ENCODE data around the gene SLC44A3. TPM values are rescaled to one million over a fixed set of nuclear protein-coding genes. Genes with fewer than 3 reads are reported as not detected.

The SLC44A3 gene
- total RNA-seq, 1 donor from 2014 or later: 19.5 TPM

DNA sequence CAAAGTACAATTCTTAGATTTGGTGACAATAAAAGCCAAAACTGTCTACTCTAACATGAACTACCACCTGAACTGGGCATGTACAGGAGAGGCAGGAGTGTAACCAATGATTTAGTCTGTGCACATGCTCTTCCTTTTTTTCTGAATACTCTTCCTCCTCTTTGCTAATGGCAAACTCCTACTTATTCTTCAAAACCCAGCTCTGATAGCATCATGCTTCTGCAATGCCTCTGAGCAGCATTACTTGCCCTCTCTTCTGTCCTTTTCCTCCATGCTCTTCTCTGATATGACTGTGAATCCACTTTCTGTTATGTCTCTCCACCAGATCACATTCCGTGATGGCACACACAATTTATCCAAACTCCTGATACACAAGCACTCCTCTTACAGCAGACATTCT, 75.4 kb downstream of the SLC44A3 start:
- Mint-ChIP-seq H3K4me1 (ENCODE audit: unreplicated experiment) (no peaks in the 10 kb centered on the region), H3K27me3 (no peaks in the 10 kb centered on the region), H3K4me3 (no peak overlapping the region), H3K27ac (peak overlapping the region; percentile 14), H3K36me3 (peaks cover 49% of the 10 kb centered on the region), H3K9me3 (no peaks in the 10 kb centered on the region)
- TF ChIP-seq, protein P1, sequence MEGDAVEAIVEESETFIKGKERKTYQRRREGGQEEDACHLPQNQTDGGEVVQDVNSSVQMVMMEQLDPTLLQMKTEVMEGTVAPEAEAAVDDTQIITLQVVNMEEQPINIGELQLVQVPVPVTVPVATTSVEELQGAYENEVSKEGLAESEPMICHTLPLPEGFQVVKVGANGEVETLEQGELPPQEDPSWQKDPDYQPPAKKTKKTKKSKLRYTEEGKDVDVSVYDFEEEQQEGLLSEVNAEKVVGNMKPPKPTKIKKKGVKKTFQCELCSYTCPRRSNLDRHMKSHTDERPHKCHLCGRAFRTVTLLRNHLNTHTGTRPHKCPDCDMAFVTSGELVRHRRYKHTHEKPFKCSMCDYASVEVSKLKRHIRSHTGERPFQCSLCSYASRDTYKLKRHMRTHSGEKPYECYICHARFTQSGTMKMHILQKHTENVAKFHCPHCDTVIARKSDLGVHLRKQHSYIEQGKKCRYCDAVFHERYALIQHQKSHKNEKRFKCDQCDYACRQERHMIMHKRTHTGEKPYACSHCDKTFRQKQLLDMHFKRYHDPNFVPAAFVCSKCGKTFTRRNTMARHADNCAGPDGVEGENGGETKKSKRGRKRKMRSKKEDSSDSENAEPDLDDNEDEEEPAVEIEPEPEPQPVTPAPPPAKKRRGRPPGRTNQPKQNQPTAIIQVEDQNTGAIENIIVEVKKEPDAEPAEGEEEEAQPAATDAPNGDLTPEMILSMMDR (conservative IDR thresholded peaks at IDR 0.05): no peak
- DNase-seq (ENCODE audit: extremely low spot score, unreplicated experiment): no peak

GRCh38 chr1:94898491-94899385, 78.6 kb downstream of the SLC44A3 start:
- H3K27me3 Mint-ChIP-seq: no peaks in the 10 kb centered on the region
- H3K9me3 Mint-ChIP-seq: no peaks in the 10 kb centered on the region
- no peak overlapping the region for H3K4me3 Mint-ChIP-seq
- peaks cover 52% of the 10 kb centered on the region for H3K36me3 Mint-ChIP-seq
- H3K27ac Mint-ChIP-seq: no peak overlapping the region
- no peak for DNase-seq (ENCODE audit: extremely low spot score, unreplicated experiment)
- H3K4me1 Mint-ChIP-seq (ENCODE audit: unreplicated experiment): peaks cover 8% of the 10 kb centered on the region
- TF ChIP-seq, protein P1 (conservative IDR thresholded peaks at IDR 0.05): no peak

GRCh38 chr1:94899756-94900155, 79.6 kb downstream of the SLC44A3 start:
- H3K27ac Mint-ChIP-seq: no peak overlapping the region
- peaks cover 44% of the 10 kb centered on the region for H3K36me3 Mint-ChIP-seq

GRCh38 chr1:94901841-94902240, 81.7 kb downstream of the SLC44A3 start:
- H3K4me1 Mint-ChIP-seq (ENCODE audit: unreplicated experiment): peaks cover 17% of the 10 kb centered on the region
- H3K27ac Mint-ChIP-seq: no peak overlapping the region
- TF ChIP-seq, protein P1 (conservative IDR thresholded peaks at IDR 0.05): no peak
- no peaks in the 10 kb centered on the region for H3K27me3 Mint-ChIP-seq
- no peak for DNase-seq (ENCODE audit: extremely low spot score, unreplicated experiment)
- no peaks in the 10 kb centered on the region for H3K9me3 Mint-ChIP-seq
- no peak overlapping the region for H3K4me3 Mint-ChIP-seq
- peaks cover 37% of the 10 kb centered on the region for H3K36me3 Mint-ChIP-seq

More at GRCh38 chr1:94899756-94900155, 79.6 kb downstream of the SLC44A3 start:
- Mint-ChIP-seq H3K4me3 (no peak overlapping the region), H3K9me3 (no peaks in the 10 kb centered on the region), H3K27me3 (no peaks in the 10 kb centered on the region), H3K4me1 (ENCODE audit: unreplicated experiment) (peaks cover 15% of the 10 kb centered on the region)
- TF ChIP-seq, protein P1 (conservative IDR thresholded peaks at IDR 0.05): no peak
- DNase-seq (ENCODE audit: extremely low spot score, unreplicated experiment): no peak

- H3K4me3 Mint-ChIP-seq: no peak overlapping the region
- TF ChIP-seq, protein P1 (conservative IDR thresholded peaks at IDR 0.05): no peak
- peak overlapping the region; percentile 42 for H3K27ac Mint-ChIP-seq
- H3K36me3 Mint-ChIP-seq: peaks cover 39% of the 10 kb centered on the region
- H3K4me1 Mint-ChIP-seq (ENCODE audit: unreplicated experiment): peaks cover 22% of the 10 kb centered on the region
- no peaks in the 10 kb centered on the region for H3K27me3 Mint-ChIP-seq
- H3K9me3 Mint-ChIP-seq: peaks cover 6% of the 10 kb centered on the region
- DNase-seq (ENCODE audit: extremely low spot score, unreplicated experiment): no peak
These were observed 83.3 kb downstream of the SLC44A3 start for GRCh38 chr1:94903280-94904009.

Measured in type B pancreatic cell (in vitro differentiated cells).